Measurements from ENCODE around the gene C9orf78. TPM values are rescaled to one million over a fixed set of nuclear protein-coding genes. Genes with fewer than 3 reads are reported as not detected.

The C9orf78 gene
- total RNA-seq, 1 experiment from 2014 or later = 37.5 TPM

- H3K18ac ChIP-seq (ENCODE audit: insufficient read length, low read depth, low read length) = no peak overlapping the region
- DNase-seq = no peak
- H3K56ac ChIP-seq (ENCODE audit: insufficient read length, low read depth, low read length) = no peak overlapping the region
- H3K36me3 Mint-ChIP-seq (ENCODE audit: insufficient read depth in 1 of 3, low read depth in 3 of 3) = peaks cover 23 to 59% (median 49%) of the 10 kb centered on the region in 3 experiments; a peak in 6 of 7 replicates
- no peak overlapping the region for H4K91ac ChIP-seq (ENCODE audit: insufficient read length, low read depth, low read length)
- H2BK20ac ChIP-seq (ENCODE audit: low read depth, low read length, poor library complexity, severe bottlenecking) = no peak overlapping the region
- no peak overlapping the region for H2AK5ac ChIP-seq (ENCODE audit: insufficient read length, low read length)
- H3K9ac ChIP-seq (ENCODE audit: extremely low read depth, insufficient read length, low read length) = no peak overlapping the region
- WGBS (ENCODE audit: extremely low coverage, insufficient read length, low lambda C conversion rate) = no CpG with 5 or more reads among the region's 1 CpG
- H2BK15ac ChIP-seq (ENCODE audit: low read depth, low read length) = no peak overlapping the region
- no peaks in the 10 kb centered on the region for H3K27me3 ChIP-seq (ENCODE audit: insufficient read depth, low read length)
- TF ChIP-seq, protein P1, sequence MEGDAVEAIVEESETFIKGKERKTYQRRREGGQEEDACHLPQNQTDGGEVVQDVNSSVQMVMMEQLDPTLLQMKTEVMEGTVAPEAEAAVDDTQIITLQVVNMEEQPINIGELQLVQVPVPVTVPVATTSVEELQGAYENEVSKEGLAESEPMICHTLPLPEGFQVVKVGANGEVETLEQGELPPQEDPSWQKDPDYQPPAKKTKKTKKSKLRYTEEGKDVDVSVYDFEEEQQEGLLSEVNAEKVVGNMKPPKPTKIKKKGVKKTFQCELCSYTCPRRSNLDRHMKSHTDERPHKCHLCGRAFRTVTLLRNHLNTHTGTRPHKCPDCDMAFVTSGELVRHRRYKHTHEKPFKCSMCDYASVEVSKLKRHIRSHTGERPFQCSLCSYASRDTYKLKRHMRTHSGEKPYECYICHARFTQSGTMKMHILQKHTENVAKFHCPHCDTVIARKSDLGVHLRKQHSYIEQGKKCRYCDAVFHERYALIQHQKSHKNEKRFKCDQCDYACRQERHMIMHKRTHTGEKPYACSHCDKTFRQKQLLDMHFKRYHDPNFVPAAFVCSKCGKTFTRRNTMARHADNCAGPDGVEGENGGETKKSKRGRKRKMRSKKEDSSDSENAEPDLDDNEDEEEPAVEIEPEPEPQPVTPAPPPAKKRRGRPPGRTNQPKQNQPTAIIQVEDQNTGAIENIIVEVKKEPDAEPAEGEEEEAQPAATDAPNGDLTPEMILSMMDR (conservative IDR thresholded peaks at IDR 0.05) = no peak
- no peaks in the 10 kb centered on the region for H3K9me3 ChIP-seq (ENCODE audit: control insufficient read depth, low read depth, low read length)
- no peaks in the 10 kb centered on the region for H4K20me1 ChIP-seq (ENCODE audit: control insufficient read depth, insufficient read depth, insufficient read length)
- peaks cover 7 to 9% of the 10 kb centered on the region in 2 experiments for H3K4me1 Mint-ChIP-seq
- no peaks in the 10 kb centered on the region for H3K4me1 ChIP-seq (ENCODE audit: insufficient read depth, low read length)
- H3K4me3 Mint-ChIP-seq = no peak overlapping the region
- H3K23ac ChIP-seq (ENCODE audit: insufficient read length, low read depth, low read length) = no peak overlapping the region
- no peaks in the 10 kb centered on the region for H3K9me3 Mint-ChIP-seq
- H3K14ac ChIP-seq (ENCODE audit: insufficient read depth, low read length) = no peak overlapping the region
- H2BK120ac ChIP-seq (ENCODE audit: low read depth, low read length, poor library complexity, severe bottlenecking) = no peak overlapping the region
- H3T11ph ChIP-seq (ENCODE audit: low read length) = no peak overlapping the region
- no peak overlapping the region for H4K5ac ChIP-seq (ENCODE audit: insufficient read length, low read depth, low read length)
- H3K27me3 Mint-ChIP-seq (ENCODE audit: low read depth) = no peaks in the 10 kb centered on the region
- H3K79me2 ChIP-seq (ENCODE audit: insufficient read depth, low read length) = no peaks in the 10 kb centered on the region; the same call in 1 of the 2 replicates
- no peak overlapping the region for H4K8ac ChIP-seq (replicated peaks; ENCODE audit: insufficient read length, low read depth, low read length)
- no peak overlapping the region for H3K27ac Mint-ChIP-seq
- H3K4me2 ChIP-seq (ENCODE audit: insufficient read depth, insufficient read length, low read length) = no peak overlapping the region
- H3K79me1 ChIP-seq (ENCODE audit: insufficient read depth, low read depth, low read length, poor library complexity, severe bottlenecking) = peaks cover 3% of the 10 kb centered on the region
- no peak overlapping the region for H3K4ac ChIP-seq (ENCODE audit: low read depth, low read length)
- no peak overlapping the region for H2AFZ ChIP-seq (ENCODE audit: low read length)
- H2BK5ac ChIP-seq (ENCODE audit: insufficient read length, low read length) = no peak overlapping the region
- no peak overlapping the region for H2BK12ac ChIP-seq (ENCODE audit: insufficient read length, low read depth, low read length)
- peaks cover 5% of the 10 kb centered on the region for H3K23me2 ChIP-seq (ENCODE audit: insufficient read length, low read depth, low read length, poor library complexity, severe bottlenecking)
- H3K27ac ChIP-seq (ENCODE audit: insufficient read length, low read depth, low read length) = no peak overlapping the region
These were observed 8.3 kb downstream of the C9orf78 start for GRCh38 chr9:129826759-129827158.
